CD4-positive, alpha-beta T cell treated with Interleukin-2 at 100 ng/mL for 4 hours (primary cell): Measurements from ENCODE around the gene IGFL4.
A peak's percentile ranks its signal among the peaks of the same experiment; 100 is the strongest.
"Not testable (repeated sequence)": the region's sequence is repeated elsewhere in the genome, so short reads cannot be mapped to it uniquely, and the experiment has no call there.

Experiments used
- DNase-seq: peaks from one replicate; pipeline ENCODE4 v3.0.0-alpha.2; 2020; ENCODE audit warnings: low spot score

IGFL4 gene

GRCh38 chr19:46040952-46041500, at the start of gene IGFL4:
IGFL4 (minus strand) TSS chr19:46041002; CDS start chr19:46040962, 40 bp downstream.
- no peak for DNase-seq

GRCh38 chr19:46090444-46090843, 49.6 kb upstream of the IGFL4 start:
- no peak for DNase-seq

GRCh38 chr19:46089432-46089831, 48.6 kb upstream of the IGFL4 start:
- DNase-seq: no peak

GRCh38 chr19:46088101-46088500, 47.3 kb upstream of the IGFL4 start:
- DNase-seq: no peak

GRCh38 chr19:46085888-46086287, 45.1 kb upstream of the IGFL4 start:
- DNase-seq: no peak

- no peak for DNase-seq
Measured at GRCh38 chr19:46082728-46083050, 41.9 kb upstream of the IGFL4 start.

GRCh38 chr19:46081928-46082727, 41.3 kb upstream of the IGFL4 start:
- DNase-seq: peak; percentile 18

- DNase-seq: no peak
Measured at GRCh38 chr19:46080561-46080960, 39.8 kb upstream of the IGFL4 start.

GRCh38 chr19:46079576-46079975, 38.8 kb upstream of the IGFL4 start:
- no peak for DNase-seq

- DNase-seq: not testable (repeated sequence)
Measured at GRCh38 chr19:46078573-46079332, 38.0 kb upstream of the IGFL4 start.

- DNase-seq: no peak
Measured at GRCh38 chr19:46077815-46078167, 37.0 kb upstream of the IGFL4 start.

- DNase-seq: no peak
Measured at GRCh38 chr19:46076951-46077814, 36.4 kb upstream of the IGFL4 start.

GRCh38 chr19:46076031-46076880, 35.5 kb upstream of the IGFL4 start:
- DNase-seq: no peak

GRCh38 chr19:46073268-46073922, 32.6 kb upstream of the IGFL4 start:
- no peak for DNase-seq

GRCh38 chr19:46069806-46070341, 29.1 kb upstream of the IGFL4 start:
- DNase-seq: no peak

GRCh38 chr19:46068345-46069258, 27.8 kb upstream of the IGFL4 start:
- DNase-seq: no peak

- no peak for DNase-seq
Measured at GRCh38 chr19:46067691-46068090, 26.9 kb upstream of the IGFL4 start.

GRCh38 chr19:46066471-46066870, 25.7 kb upstream of the IGFL4 start:
- no peak for DNase-seq

GRCh38 chr19:46065486-46066071, 24.8 kb upstream of the IGFL4 start:
- no peak for DNase-seq
